ENCODE results near the gene RPL6.

The RPL6 gene

DNA sequence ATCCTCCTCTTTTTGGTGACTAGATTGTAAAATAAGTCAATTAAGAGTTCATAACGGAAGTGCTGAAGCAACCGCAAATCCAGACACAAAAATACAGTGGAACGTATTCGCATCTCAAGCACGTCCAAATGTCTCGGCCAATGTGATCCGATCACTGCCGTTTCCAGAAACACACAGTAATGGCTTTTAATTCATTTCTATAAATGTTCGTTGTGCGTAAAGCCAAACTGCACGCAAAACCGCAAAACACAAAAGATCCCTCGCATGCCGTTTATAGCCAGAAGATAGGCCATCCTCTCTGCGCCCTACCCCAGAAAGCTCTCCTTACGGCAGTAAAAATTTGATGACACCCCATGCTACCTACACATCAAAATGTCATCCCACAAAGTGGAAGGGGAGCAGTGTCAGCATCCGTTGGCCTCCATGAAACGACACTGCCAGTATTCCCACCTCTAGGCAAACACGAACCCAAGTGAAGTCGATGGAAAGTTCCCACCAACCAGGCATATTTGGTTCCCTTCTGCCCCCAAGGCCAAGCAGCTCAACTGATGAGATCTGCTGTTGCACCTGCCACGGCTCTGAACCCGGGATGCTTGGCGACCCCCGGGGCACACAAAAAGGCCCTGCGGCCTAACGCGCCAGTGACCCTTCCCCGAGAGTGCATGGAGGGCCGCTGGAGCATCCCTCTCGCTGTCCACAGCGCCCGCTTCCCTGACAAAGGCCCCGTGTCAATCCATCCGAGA lies 28.6 kb downstream of the RPL6 start:
- DNase-seq: peak in 23 of 56 donors; percentile 2 to 58 (median 25)

DNA sequence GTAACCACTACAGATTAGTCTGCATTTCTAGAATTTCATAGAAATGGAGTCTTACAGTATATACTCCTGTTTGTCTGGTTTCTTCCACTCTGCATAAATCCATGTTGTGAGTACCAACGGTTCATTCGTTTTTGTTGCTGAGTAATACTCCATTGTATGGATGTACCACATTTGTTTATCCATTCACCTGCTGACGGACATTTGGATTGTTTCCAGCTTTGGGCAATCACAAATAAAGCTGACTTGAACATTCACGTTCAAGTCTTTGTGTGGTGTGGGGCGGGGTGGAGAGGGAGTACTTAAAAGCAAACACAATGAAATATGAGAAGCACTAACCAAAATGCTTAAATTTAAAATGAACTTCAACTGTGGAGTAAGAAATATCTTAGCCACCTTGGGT lies 34.3 kb downstream of the RPL6 start:
- DNase-seq: no peak

- DNase-seq: no peak
Measured at GRCh38 chr12:112374166-112374740, 35.2 kb downstream of the RPL6 start.

DNA sequence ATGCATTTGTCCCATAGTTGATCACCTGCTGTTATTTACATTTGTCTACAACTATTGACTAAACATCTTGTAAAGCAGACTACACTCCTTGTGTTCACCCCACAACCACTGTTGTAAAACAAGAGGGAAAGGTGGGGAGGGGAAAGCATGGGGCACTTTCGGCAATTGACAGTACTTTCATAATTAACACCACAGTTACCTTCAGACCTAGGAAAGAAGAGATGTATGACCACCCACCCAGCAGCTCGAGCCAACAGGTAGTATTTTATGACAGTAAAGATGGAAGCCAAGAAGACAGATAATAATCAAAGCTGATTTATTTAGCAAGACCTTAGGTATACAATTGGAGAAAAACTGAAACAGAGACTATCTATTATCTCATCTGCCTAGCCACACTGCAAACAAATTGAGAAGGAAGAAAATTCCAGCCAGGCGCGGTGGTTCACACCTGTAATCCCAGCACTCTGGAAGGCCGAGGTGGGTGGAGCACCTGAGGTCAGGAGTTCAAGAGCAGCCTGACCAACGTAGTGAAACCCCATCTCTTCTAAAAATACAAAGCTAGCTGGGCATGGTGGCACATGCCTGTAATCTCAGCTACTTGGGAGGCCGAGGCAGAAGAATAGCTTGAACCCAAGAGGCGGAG lies 38.4 kb downstream of the RPL6 start:
- no peak for DNase-seq

GRCh38 chr12:112370199-112370598 lies 39.2 kb downstream of the RPL6 start:
- no peak for DNase-seq

GRCh38 chr12:112368856-112369255 lies 40.5 kb downstream of the RPL6 start:
- no peak for DNase-seq

- no peak for DNase-seq
Measured at GRCh38 chr12:112367965-112368364, 41.4 kb downstream of the RPL6 start.

DNA sequence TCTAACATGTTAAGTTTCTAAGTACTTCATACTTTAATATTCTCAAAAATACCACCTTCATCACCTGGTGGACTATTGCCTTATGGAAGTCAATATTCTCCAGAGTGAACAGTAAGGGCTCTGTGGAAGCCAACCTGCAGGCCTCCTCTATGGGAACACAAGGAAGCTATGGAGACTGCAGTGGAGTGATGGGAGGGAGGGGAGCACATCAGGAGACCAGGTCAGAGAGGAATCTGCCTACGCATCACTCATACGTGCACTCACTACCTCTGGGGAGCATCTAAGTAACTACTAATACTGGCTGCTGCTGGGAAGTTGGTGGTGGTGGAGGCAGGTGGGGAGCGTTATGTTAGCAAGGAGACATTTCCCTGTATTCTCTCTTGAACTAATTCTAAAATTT lies 47.1 kb downstream of the RPL6 start:
- DNase-seq: no peak

- DNase-seq: no peak
Measured at GRCh38 chr12:112361271-112361670, 48.1 kb downstream of the RPL6 start.

- peak in 1 of 56 donors; percentile 25 for DNase-seq
Measured at GRCh38 chr12:112359290-112359689, 50.1 kb downstream of the RPL6 start.

- DNase-seq: no peak
Measured at GRCh38 chr12:112357214-112357613, 52.2 kb downstream of the RPL6 start.
